Sigmoid colon (tissue), 7 donors: ENCODE measurements around the gene CLCN7. TPM values are rescaled to one million over a fixed set of nuclear protein-coding genes. Genes with fewer than 3 reads are reported as not detected.
"Not testable (repeated sequence)": the region's sequence is repeated elsewhere in the genome, so short reads cannot be mapped to it uniquely, and the experiment has no call there.

Experiments
- DNase-seq: peaks from one replicate; pipeline ENCODE4 v3.0.0-alpha.2; 2019
- H3K27ac ChIP-seq, 4 donors: fragments of 200-600 bp; sonication (generic); one replicate each; pipeline ENCODE4 v1.5.1; 2016 to 2019; ENCODE audit warnings: mild to moderate bottlenecking in 1 of 4
- H3K27me3 ChIP-seq, 3 donors: fragments of 200-600 bp; sonication (generic); one replicate each; pipeline ENCODE4 v1.5.1; 2019; ENCODE audit warnings: mild to moderate bottlenecking in 1 of 3
- H3K36me3 ChIP-seq, 4 donors: fragments of 200-600 bp; sonication (generic); one replicate each; pipeline ENCODE4 v1.5.1; 2016 to 2019
- H3K4me1 ChIP-seq, 4 donors: fragments of 200-600 bp; sonication (generic); one replicate each; pipeline ENCODE4 v1.5.1; 2017 to 2019
- H3K4me3 ChIP-seq, 4 donors: fragments of 200-600 bp; sonication (generic); one replicate each; pipeline ENCODE4 v1.5.1; 2017 to 2019; ENCODE audit warnings: mild to moderate bottlenecking in 2 of 4, moderate library complexity in 1 of 4
- H3K9me3 ChIP-seq, 4 donors: fragments of 200-600 bp in 3 of 4; sonication (generic) in 3 of 4; one replicate each; pipeline versions ENCODE4 v1.5.1 to v1.6.1; 2013 to 2019
- CTCF ChIP-seq, 4 experiments: fragments of 450-650 bp in 3 of 4; fragments of 200-600 bp in 1 of 4; IDR thresholded peaks; one replicate each; pipeline ENCODE4 v1.5.1; 2016 to 2019; ENCODE audit warnings: antibody characterized with exemption in 4 of 4, mild to moderate bottlenecking in 3 of 4, moderate library complexity in 2 of 4
- EP300 ChIP-seq, 4 donors: sonication (generic); formaldehyde crosslinking; IDR thresholded peaks; one replicate each; pipeline ENCODE4 v1.6.1; 2017; ENCODE audit warnings: antibody characterized with exemption in 4 of 4
- POLR2A ChIP-seq, 2 donors: fragments of 450-650 bp; IDR thresholded peaks; one replicate each; pipeline ENCODE4 v1.6.1; 2016; ENCODE audit warnings: antibody characterized with exemption in 2 of 2, mild to moderate bottlenecking in 2 of 2, moderate library complexity in 2 of 2
- POLR2AphosphoS5 ChIP-seq, 4 donors: sonication (generic); formaldehyde crosslinking; IDR thresholded peaks; one replicate each; pipeline ENCODE4 v1.6.1; 2017; ENCODE audit warnings: antibody characterized with exemption in 4 of 4
- WGBS, 2 donors: extraction: QIAGEN DNeasy Blood & Tissue Kit; methylation state at CpG; one replicate each; pipeline ENCODE4 v1.1.7; 2013; 5-methylcytosine and 5-hydroxymethylcytosine counted together
- intact Hi-C: fragments of 100-400 bp; cut with DNase I; formaldehyde crosslinking; loops from one replicate; pipeline ENCODE4 v1.15.1; 2023
- polyA plus RNA-seq, 3 donors: library from polyadenylated mRNA; stranded (reverse); fragments of 200-250 nt; gene quantifications; one replicate each; pipeline ENCODE4 v1.2.3, GENCODE V29; 2013
- total RNA-seq, 4 donors: library from RNA; depleted of rRNA; stranded (reverse); fragments of >200 nt; gene quantifications; one replicate each; pipeline ENCODE4 v1.1.0, GENCODE V29; 2016
- donor health status: healthy with polysubstance abuse.
- donor health status: Bipolar disorder and iron deficiency.
- donor health status: healthy.

CLCN7 gene
- total and polyA plus RNA-seq, 7 donors: 4.2 to 78.7 (median 38.7) TPM

DNA sequence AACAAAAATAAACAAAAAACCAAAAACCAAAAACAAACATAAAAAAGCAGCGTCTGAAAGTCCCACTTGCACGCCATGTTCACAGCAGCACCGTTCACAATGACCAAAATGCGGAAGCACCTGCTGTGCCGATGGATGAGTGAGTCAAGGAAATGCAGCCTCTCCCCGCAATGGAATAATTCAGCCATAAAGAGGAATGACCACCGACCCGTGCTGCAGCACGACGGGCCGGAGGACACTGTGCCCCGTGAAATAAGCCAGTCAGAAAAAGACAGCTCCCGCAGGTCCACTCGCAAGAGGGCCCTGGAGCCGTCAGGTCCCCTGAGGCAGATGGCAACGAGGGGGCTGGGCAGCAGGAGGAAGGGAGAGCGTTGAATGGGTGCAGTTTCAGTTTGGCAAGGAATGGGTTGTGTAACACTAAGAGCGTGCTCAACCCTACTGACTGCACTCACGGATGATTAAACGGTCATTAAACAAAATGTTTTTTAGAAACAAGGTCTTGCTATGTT, 5.1 kb downstream of the CLCN7 start:
- WGBS, 2 donors: 80 to 84% methylated on average over 20 of the region's 20 CpGs
- DNase-seq: no peak
- Histone ChIP-seq H3K4me1 (peaks cover 0 to 33% (median 26%) of the 10 kb centered on the region in 4 donors), H3K27ac (no peak overlapping the region), H3K9me3 (no peaks in the 10 kb centered on the region), H3K36me3 (peaks cover 0 to 2% (median 0%) of the 10 kb centered on the region in 4 donors), H3K27me3 (no peaks in the 10 kb centered on the region), H3K4me3 (no peak overlapping the region)
- intact Hi-C loops: no loop called here
- TF ChIP-seq EP300 (IDR thresholded peaks at IDR 0.05) (no peak), POLR2A (IDR thresholded peaks at IDR 0.05) (no peak), CTCF (IDR thresholded peaks at IDR 0.05) (no peak), POLR2AphosphoS5 (IDR thresholded peaks at IDR 0.05) (no peak)

DNA sequence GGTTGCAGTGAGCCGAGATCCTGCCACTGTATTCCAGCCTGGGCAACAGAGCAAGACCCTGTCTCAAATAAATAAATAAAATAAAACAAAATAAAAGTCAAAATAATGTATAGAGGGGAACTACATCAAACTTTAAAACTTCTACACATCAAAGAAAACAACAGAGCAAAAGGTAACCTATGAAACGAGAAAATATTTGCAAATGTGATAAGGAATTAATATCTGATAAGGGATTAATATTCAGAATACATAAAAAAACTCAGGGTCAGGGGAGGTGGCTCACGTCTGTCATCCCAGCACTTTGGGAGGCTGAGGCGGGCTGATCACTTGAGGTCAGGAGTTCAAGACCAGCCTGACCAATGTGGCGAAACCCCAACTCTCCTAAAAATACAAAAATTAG, 5.7 kb downstream of the CLCN7 start:
- H3K27ac ChIP-seq, H3K27me3 ChIP-seq: not testable (repeated sequence)
- 78 to 87% methylated on average over 5 of the region's 5 CpGs for WGBS, 2 donors

GRCh38 chr16:1468426-1468810, 6.4 kb downstream of the CLCN7 start:
- intact Hi-C loops: no loop called here
- no peak overlapping the region for H3K4me3 ChIP-seq
- DNase-seq: no peak
- H3K9me3 ChIP-seq: no peaks in the 10 kb centered on the region
- TF ChIP-seq EP300 (IDR thresholded peaks at IDR 0.05): no peak
- no peak for TF ChIP-seq CTCF (IDR thresholded peaks at IDR 0.05)
- TF ChIP-seq POLR2A (IDR thresholded peaks at IDR 0.05): no peak
- no peak for TF ChIP-seq POLR2AphosphoS5 (IDR thresholded peaks at IDR 0.05)
- peaks cover 0 to 24% (median 15%) of the 10 kb centered on the region in 4 donors for H3K4me1 ChIP-seq
- no peak overlapping the region for H3K27ac ChIP-seq
- H3K36me3 ChIP-seq: peaks cover 0 to 14% (median 0%) of the 10 kb centered on the region in 4 donors
- no peaks in the 10 kb centered on the region for H3K27me3 ChIP-seq
- WGBS, 2 donors: 92 to 93% methylated on average over 22 of the region's 22 CpGs

More for the DNA sequence above, 5.7 kb downstream of the CLCN7 start:
- DNase-seq, H3K36me3 ChIP-seq, H3K4me3 ChIP-seq, intact Hi-C loops, H3K9me3 ChIP-seq: not testable (repeated sequence)
- peaks cover 0 to 31% (median 23%) of the 10 kb centered on the region in 4 donors for H3K4me1 ChIP-seq

GRCh38 chr16:1466968-1467521, 7.8 kb downstream of the CLCN7 start:
- H3K27ac ChIP-seq: no peak overlapping the region
- TF ChIP-seq CTCF (IDR thresholded peaks at IDR 0.05) (no peak), POLR2A (IDR thresholded peaks at IDR 0.05) (no peak), POLR2AphosphoS5 (IDR thresholded peaks at IDR 0.05) (no peak), EP300 (IDR thresholded peaks at IDR 0.05) (no peak)

GRCh38 chr16:1466054-1466453, 8.8 kb downstream of the CLCN7 start:
- no peaks in the 10 kb centered on the region for H3K27me3 ChIP-seq
- WGBS, 2 donors: 92 to 94% methylated on average over 24 of the region's 24 CpGs
- H3K36me3 ChIP-seq: peaks cover 0 to 24% (median 3%) of the 10 kb centered on the region in 4 donors
- TF ChIP-seq POLR2AphosphoS5 (IDR thresholded peaks at IDR 0.05) (no peak), POLR2A (IDR thresholded peaks at IDR 0.05) (no peak), EP300 (IDR thresholded peaks at IDR 0.05) (no peak), CTCF (IDR thresholded peaks at IDR 0.05) (no peak)
- H3K9me3 ChIP-seq: no peaks in the 10 kb centered on the region
- H3K4me1 ChIP-seq: peaks cover 0 to 15% (median 9%) of the 10 kb centered on the region in 4 donors
- H3K27ac ChIP-seq: no peak overlapping the region
- no peak overlapping the region for H3K4me3 ChIP-seq
- intact Hi-C loops: no loop called here
- no peak for DNase-seq

More at GRCh38 chr16:1466968-1467521, 7.8 kb downstream of the CLCN7 start:
- Histone ChIP-seq H3K9me3 (no peaks in the 10 kb centered on the region), H3K27me3 (no peaks in the 10 kb centered on the region), H3K4me3 (no peak overlapping the region), H3K36me3 (peaks cover 0 to 18% (median 0%) of the 10 kb centered on the region in 4 donors), H3K4me1 (peaks cover 0 to 15% (median 9%) of the 10 kb centered on the region in 4 donors)
- WGBS, 2 donors: 82 to 86% methylated on average over 14 of the region's 14 CpGs
- intact Hi-C loops: no loop called here
- DNase-seq: no peak
